Tibial nerve (tissue), 4 donors: Measurements from ENCODE around the gene RSPH3.

Experiments
- EP300 ChIP-seq, 2 donors: sonication (generic); formaldehyde crosslinking; IDR thresholded peaks; one replicate each; pipeline ENCODE4 v1.6.1; 2017; ENCODE audit warnings: antibody characterized with exemption in 2 of 2, mild to moderate bottlenecking in 1 of 2
- POLR2A ChIP-seq, 2 donors: fragments of 450-650 bp; IDR thresholded peaks; one replicate each; pipeline ENCODE4 v1.6.1; 2017; ENCODE audit warnings: antibody characterized with exemption in 2 of 2, mild to moderate bottlenecking in 2 of 2, moderate library complexity in 2 of 2
- TF ChIP-seq, protein P1 (sequence below), 5 experiments: fragments of 200-600 bp in 3 of 5; fragments of 450-650 bp in 2 of 5; sonication (generic) in 3 of 5; IDR thresholded peaks; one replicate each; pipeline ENCODE4 v1.5.1; 2016 to 2019; ENCODE audit warnings: antibody characterized with exemption in 5 of 5, mild to moderate bottlenecking in 3 of 5, moderate library complexity in 2 of 5

DNA sequence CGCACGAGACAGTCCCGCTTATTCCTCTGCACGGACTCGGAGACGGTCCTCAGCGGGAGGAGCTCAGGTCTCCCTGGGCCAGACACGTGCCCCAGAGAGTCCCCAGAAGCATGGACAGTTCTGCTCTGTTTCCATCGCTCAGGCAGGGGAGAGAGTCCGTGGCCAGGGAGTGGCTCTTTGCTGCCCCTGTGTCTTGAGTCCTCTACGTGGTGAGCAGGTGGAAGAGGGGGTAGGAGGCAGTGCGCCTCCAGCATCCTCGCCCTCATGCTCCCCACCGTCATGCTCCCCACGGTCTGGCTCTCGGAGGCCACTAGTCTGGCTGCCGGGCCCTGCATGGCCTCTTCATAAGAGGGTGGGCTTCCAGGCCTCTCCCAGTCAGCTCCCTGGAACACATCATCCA lies 35.9 kb upstream of the RSPH3 start:
- TF ChIP-seq, protein P1, sequence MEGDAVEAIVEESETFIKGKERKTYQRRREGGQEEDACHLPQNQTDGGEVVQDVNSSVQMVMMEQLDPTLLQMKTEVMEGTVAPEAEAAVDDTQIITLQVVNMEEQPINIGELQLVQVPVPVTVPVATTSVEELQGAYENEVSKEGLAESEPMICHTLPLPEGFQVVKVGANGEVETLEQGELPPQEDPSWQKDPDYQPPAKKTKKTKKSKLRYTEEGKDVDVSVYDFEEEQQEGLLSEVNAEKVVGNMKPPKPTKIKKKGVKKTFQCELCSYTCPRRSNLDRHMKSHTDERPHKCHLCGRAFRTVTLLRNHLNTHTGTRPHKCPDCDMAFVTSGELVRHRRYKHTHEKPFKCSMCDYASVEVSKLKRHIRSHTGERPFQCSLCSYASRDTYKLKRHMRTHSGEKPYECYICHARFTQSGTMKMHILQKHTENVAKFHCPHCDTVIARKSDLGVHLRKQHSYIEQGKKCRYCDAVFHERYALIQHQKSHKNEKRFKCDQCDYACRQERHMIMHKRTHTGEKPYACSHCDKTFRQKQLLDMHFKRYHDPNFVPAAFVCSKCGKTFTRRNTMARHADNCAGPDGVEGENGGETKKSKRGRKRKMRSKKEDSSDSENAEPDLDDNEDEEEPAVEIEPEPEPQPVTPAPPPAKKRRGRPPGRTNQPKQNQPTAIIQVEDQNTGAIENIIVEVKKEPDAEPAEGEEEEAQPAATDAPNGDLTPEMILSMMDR (IDR thresholded peaks at IDR 0.05), result no peak
- TF ChIP-seq EP300 (IDR thresholded peaks at IDR 0.05) (no peak), POLR2A (IDR thresholded peaks at IDR 0.05) (no peak)
